GM19467 (cell line): ENCODE results near the gene CD8B.

ENCODE experiments used
- ATAC-seq: cut with Tn5 transposase; IDR thresholded peaks from one replicate; pipeline ENCODE4 v1.9.1; 2021; ENCODE audit warnings: mild to moderate bottlenecking, moderate library complexity; ENCODE audit not compliant: unreplicated experiment

Gene CD8B

GRCh38 chr2:86806059-86806857 is 55.4 kb downstream of the CD8B start:
- ATAC-seq, result no peak

- no peak for ATAC-seq
Measured at GRCh38 chr2:86800856-86801567, 60.7 kb downstream of the CD8B start.

GRCh38 chr2:86794861-86795260 is 66.8 kb downstream of the CD8B start:
- no peak for ATAC-seq

GRCh38 chr2:86793752-86794151 is 67.9 kb downstream of the CD8B start:
- ATAC-seq, result no peak

GRCh38 chr2:86791573-86791972 is 70.1 kb downstream of the CD8B start:
- no peak for ATAC-seq

- ATAC-seq, result no peak
Measured at GRCh38 chr2:86790676-86791572, 70.8 kb downstream of the CD8B start, which contains the start of gene CD8A. Gene CD8A (minus strand): TSS chr2:86790913. CDS start chr2:86790825, 88 bp downstream.

GRCh38 chr2:86790134-86790675 is 71.5 kb downstream of the CD8B start:
- ATAC-seq, result no peak

- ATAC-seq, result no peak
Measured at GRCh38 chr2:86789687-86790133, 72.0 kb downstream of the CD8B start.

- ATAC-seq, result no peak
Measured at GRCh38 chr2:86788881-86789686, 72.6 kb downstream of the CD8B start.

- ATAC-seq, result no peak
Measured at GRCh38 chr2:86788165-86788564, 73.5 kb downstream of the CD8B start.

GRCh38 chr2:86787736-86788135 is 74.0 kb downstream of the CD8B start:
- no peak for ATAC-seq

- no peak for ATAC-seq
Measured at GRCh38 chr2:86786001-86786536, 75.6 kb downstream of the CD8B start.

- ATAC-seq, result no peak
Measured at GRCh38 chr2:86785456-86785855, 76.2 kb downstream of the CD8B start.

GRCh38 chr2:86783615-86784339 is 77.9 kb downstream of the CD8B start:
- peak; percentile 92 for ATAC-seq

- no peak for ATAC-seq
Measured at GRCh38 chr2:86782748-86783147, 78.9 kb downstream of the CD8B start.

GRCh38 chr2:86781363-86781762 is 80.3 kb downstream of the CD8B start:
- no peak for ATAC-seq

GRCh38 chr2:86779971-86780370 is 81.7 kb downstream of the CD8B start:
- no peak for ATAC-seq

GRCh38 chr2:86778957-86779356 is 82.7 kb downstream of the CD8B start:
- ATAC-seq, result no peak

GRCh38 chr2:86776532-86776931 is 85.2 kb downstream of the CD8B start:
- ATAC-seq, result no peak
